ENCODE measurements around the gene ADARB1.

- no peak for TF ChIP-seq CTCF (conservative IDR thresholded peaks at IDR 0.05; ENCODE audit: low read length)
- TF ChIP-seq EZH2phosphoT487 (IDR thresholded peaks at IDR 0.05; ENCODE audit: borderline replicate concordance, low read depth, low read length) = no peak
Measured at GRCh38 chr21:45103971-45104520, 29.7 kb downstream of the ADARB1 start.

Data from OCI-LY7 (cell line).